ENCODE data around the gene CACNA2D3. TPM values are rescaled to one million over a fixed set of nuclear protein-coding genes. Genes with fewer than 3 reads are reported as not detected.

The CACNA2D3 gene
- total RNA-seq, 1 donor from 2014 or later: 17.2 TPM

GRCh38 chr3:54670201-54671000 is 548.0 kb downstream of the CACNA2D3 start:
- TF ChIP-seq CTCF (IDR thresholded peaks at IDR 0.05): no peak
- TF ChIP-seq POLR2AphosphoS5 (IDR thresholded peaks at IDR 0.05; ENCODE audit: insufficient read depth in 1 of 2, low read depth in 1 of 2): no peak
- Histone ChIP-seq H3K4me3 (no peak overlapping the region), H3K36me3 (no peaks in the 10 kb centered on the region), H3K9me3 (no peaks in the 10 kb centered on the region), H3K27me3 (no peaks in the 10 kb centered on the region), H3K4me1 (peaks cover 15% of the 10 kb centered on the region), H3K27ac (no peak overlapping the region)
- intact Hi-C loops (cut with DNase I): no loop called here
- DNase-seq (ENCODE audit: extremely low spot score in 2 of 2): no peak

DNA sequence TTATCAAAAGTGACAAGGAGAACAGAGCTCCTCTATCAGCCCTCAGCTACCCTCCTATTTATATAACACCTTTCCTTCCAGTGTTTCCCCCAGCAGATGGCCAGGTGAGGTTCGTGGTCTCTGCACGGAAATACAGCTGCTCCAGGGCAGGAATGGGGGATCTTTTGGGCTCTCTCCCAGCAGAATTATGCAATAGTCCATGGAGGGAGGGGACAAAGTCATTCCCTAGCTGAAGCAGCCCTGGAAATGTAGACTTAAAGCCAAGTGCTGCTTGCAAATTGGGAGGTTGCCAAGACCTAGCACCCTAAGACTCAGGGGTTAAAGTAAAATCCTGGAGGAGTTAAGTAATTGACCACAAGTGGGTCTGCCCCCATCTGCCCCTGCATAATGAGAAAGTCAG is 549.2 kb downstream of the CACNA2D3 start:
- H3K36me3 ChIP-seq: no peaks in the 10 kb centered on the region
- no peak for DNase-seq (ENCODE audit: extremely low spot score in 2 of 2)

GRCh38 chr3:54676087-54676486 is 553.7 kb downstream of the CACNA2D3 start:
- Histone ChIP-seq H3K4me3 (no peak overlapping the region), H3K27ac (no peak overlapping the region), H3K4me1 (peaks cover 22% of the 10 kb centered on the region), H3K36me3 (no peaks in the 10 kb centered on the region), H3K27me3 (no peaks in the 10 kb centered on the region), H3K9me3 (no peaks in the 10 kb centered on the region)
- TF ChIP-seq POLR2A (IDR thresholded peaks at IDR 0.05): no peak
- no peak for TF ChIP-seq POLR2AphosphoS5 (IDR thresholded peaks at IDR 0.05; ENCODE audit: insufficient read depth in 1 of 2, low read depth in 1 of 2)
- TF ChIP-seq CTCF (IDR thresholded peaks at IDR 0.05): no peak
- no peak for DNase-seq (ENCODE audit: extremely low spot score in 2 of 2)
- intact Hi-C loops (cut with DNase I): no loop called here

More for the DNA sequence above, 549.2 kb downstream of the CACNA2D3 start:
- Histone ChIP-seq H3K9me3 (no peaks in the 10 kb centered on the region), H3K4me3 (no peak overlapping the region), H3K4me1 (peaks cover 15% of the 10 kb centered on the region), H3K27ac (no peak overlapping the region), H3K27me3 (no peaks in the 10 kb centered on the region)
- TF ChIP-seq POLR2AphosphoS5 (IDR thresholded peaks at IDR 0.05; ENCODE audit: insufficient read depth in 1 of 2, low read depth in 1 of 2): no peak
- TF ChIP-seq CTCF (IDR thresholded peaks at IDR 0.05): no peak
- TF ChIP-seq POLR2A (IDR thresholded peaks at IDR 0.05): no peak
- intact Hi-C loops (cut with DNase I): no loop called here

DNA sequence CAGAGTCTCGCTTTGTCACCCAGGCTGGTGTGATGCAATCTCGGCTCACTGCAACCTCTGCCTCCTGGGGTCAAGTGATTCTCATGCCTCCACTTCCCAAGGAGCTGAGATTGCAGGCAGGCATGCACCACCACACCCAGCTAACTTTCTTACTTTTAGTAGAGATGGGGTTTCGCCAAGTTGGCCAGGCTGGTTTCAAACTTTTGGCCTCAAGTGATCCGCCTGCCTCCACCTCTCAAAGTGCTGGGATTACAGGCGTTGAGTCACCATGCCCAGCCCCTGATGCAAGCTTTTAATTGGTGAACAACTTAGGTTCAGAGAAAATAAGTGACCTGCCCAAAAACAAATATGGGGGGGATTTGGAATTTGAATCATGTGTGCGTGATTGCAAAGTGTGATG is 559.4 kb downstream of the CACNA2D3 start:
- Histone ChIP-seq H3K27me3 (no peaks in the 10 kb centered on the region), H3K36me3 (no peaks in the 10 kb centered on the region), H3K9me3 (no peaks in the 10 kb centered on the region), H3K4me3 (no peak overlapping the region), H3K4me1 (peaks cover 11% of the 10 kb centered on the region), H3K27ac (no peak overlapping the region)
- DNase-seq (ENCODE audit: extremely low spot score in 2 of 2): no peak
- intact Hi-C loops (cut with DNase I): no loop called here
- no peak for TF ChIP-seq POLR2A (IDR thresholded peaks at IDR 0.05)

DNA sequence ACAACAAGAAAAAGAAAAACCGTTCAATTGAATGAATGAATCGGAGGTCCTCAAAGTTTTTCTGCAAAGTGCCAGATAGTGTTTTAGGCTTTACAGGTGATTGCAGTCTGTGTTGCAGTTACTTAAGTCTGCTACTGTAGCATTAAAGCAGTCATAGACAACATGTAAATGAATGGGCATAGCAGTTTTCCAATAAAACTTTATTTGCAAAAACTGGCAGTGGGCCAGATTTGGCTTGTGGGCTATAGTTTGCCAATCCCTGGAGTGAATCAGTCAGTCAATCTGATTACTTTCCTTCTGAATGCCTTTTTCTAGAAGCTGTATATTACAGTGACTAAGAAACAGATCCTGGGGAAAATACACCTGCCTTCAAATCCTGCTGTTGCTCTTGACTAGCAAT is 562.9 kb downstream of the CACNA2D3 start:
- H3K9me3 ChIP-seq: no peaks in the 10 kb centered on the region
- intact Hi-C loops (cut with DNase I): no loop called here
- TF ChIP-seq POLR2A (IDR thresholded peaks at IDR 0.05) (no peak), POLR2AphosphoS5 (IDR thresholded peaks at IDR 0.05; ENCODE audit: insufficient read depth in 1 of 2, low read depth in 1 of 2) (no peak), CTCF (IDR thresholded peaks at IDR 0.05) (no peak)

More for the DNA sequence above, 562.9 kb downstream of the CACNA2D3 start:
- no peak for DNase-seq (ENCODE audit: extremely low spot score in 2 of 2)
- H3K27me3 ChIP-seq: no peaks in the 10 kb centered on the region
- peaks cover 6% of the 10 kb centered on the region for H3K4me1 ChIP-seq
- no peak overlapping the region for H3K4me3 ChIP-seq
- no peak overlapping the region for H3K27ac ChIP-seq
- no peaks in the 10 kb centered on the region for H3K36me3 ChIP-seq
